Stomach (tissue), 4 donors: ENCODE measurements around the gene PDK3.

Experiments
- CTCF ChIP-seq, 7 experiments: fragments of 450-650 bp in 4 of 7; fragments of 200-600 bp in 3 of 7; sonication (generic) in 3 of 7; IDR thresholded peaks; one replicate each; pipeline ENCODE4 v1.5.1; 2016 to 2019; ENCODE audit warnings: antibody characterized with exemption in 7 of 7, control low read depth in 2 of 7, mild to moderate bottlenecking in 1 of 7
- EP300 ChIP-seq: sonication (generic); formaldehyde crosslinking; IDR thresholded peaks from one replicate; pipeline ENCODE4 v1.6.1; 2017; ENCODE audit warnings: antibody characterized with exemption
- POLR2A ChIP-seq, 4 donors: fragments of 450-650 bp; IDR thresholded peaks; one replicate each; pipeline ENCODE4 v1.6.1; 2016; ENCODE audit warnings: antibody characterized with exemption in 4 of 4, control low read depth in 2 of 4, mild to moderate bottlenecking in 1 of 4, moderate library complexity in 1 of 4
- POLR2AphosphoS5 ChIP-seq, 3 donors: sonication (generic); formaldehyde crosslinking; IDR thresholded peaks; one replicate each; pipeline ENCODE4 v1.6.1; 2016; ENCODE audit warnings: antibody characterized with exemption in 3 of 3

GRCh38 chrX:24435060-24435459 is 30.0 kb upstream of the PDK3 start:
- TF ChIP-seq CTCF (IDR thresholded peaks at IDR 0.05) (no peak), POLR2A (IDR thresholded peaks at IDR 0.05) (no peak), EP300 (no peak), POLR2AphosphoS5 (IDR thresholded peaks at IDR 0.05) (no peak)
